Measurements from ENCODE around the gene GHRL. TPM values are rescaled to one million over a fixed set of nuclear protein-coding genes. Genes with fewer than 3 reads are reported as not detected.
A peak's percentile ranks its signal among the peaks of the same experiment; 100 is the strongest.

The GHRL gene
- total and polyA plus RNA-seq, 2 donors (not counting 3 experiments of a cell fraction or from before 2014, with no cell fraction given), result not detected

GRCh38 chr3:10317961-10318350 is 25.2 kb upstream of the GHRL start:
- TF ChIP-seq POLR2A (IDR thresholded peaks at IDR 0.05; ENCODE audit: low read depth, low read length), result no peak
- TF ChIP-seq MAX (IDR thresholded peaks at IDR 0.05; ENCODE audit: insufficient read depth, insufficient read length), result no peak
- no peak for TF ChIP-seq JUN (IDR thresholded peaks at IDR 0.05; ENCODE audit: borderline replicate concordance, insufficient read depth, insufficient read length, low read depth)
- no peak for TF ChIP-seq GATA2 (IDR thresholded peaks at IDR 0.05; ENCODE audit: insufficient read depth, insufficient read length, low read depth, low read length)
- no peaks in the 10 kb centered on the region for H3K27me3 ChIP-seq (ENCODE audit: control insufficient read depth in 2 of 2, insufficient read depth in 2 of 2, low read length in 2 of 2)
- intact Hi-C loops (cut with micrococcal nuclease), result no loop called here
- ChIA-PET CTCF (interaction anchor here (1.1 kb wide), 1 partner anchor 8 kb away, joined by 4 read pairs; no protein-coding TSS in a partner anchor), POLR2A (no interaction called here)
- H3K36me3 ChIP-seq (ENCODE audit: control insufficient read depth in 2 of 2, extremely low read depth in 1 of 2, insufficient read depth in 2 of 2, low read length in 2 of 2), result peaks cover 16 to 37% of the 10 kb centered on the region in 2 experiments
- H3K9ac ChIP-seq (replicated peaks; ENCODE audit: extremely low read depth, insufficient read depth, low read length), result no peak overlapping the region
- H3K27ac ChIP-seq (ENCODE audit: insufficient read depth, low read depth, low read length), result no peak overlapping the region
- FAIRE-seq (no peak), DNase-seq (ENCODE audit: low read depth, low spot score) (no peak)
- dilution Hi-C loops (cut with MboI; ENCODE audit: extremely low pct_ligation_motif_present, low sequenced_read_pairs), result no loop called here
- no TSS peak for BruUV-seq (replicated peaks)
- H3K4me1 ChIP-seq (ENCODE audit: control insufficient read depth, extremely low read depth, insufficient read depth, low read length), result peaks cover 31% of the 10 kb centered on the region
- no peaks in the 10 kb centered on the region for H4K20me1 ChIP-seq (replicated peaks; ENCODE audit: control insufficient read depth, extremely low read depth, insufficient read depth, low read length)
- H3K9me3 ChIP-seq (replicated peaks; ENCODE audit: control insufficient read depth, insufficient read depth, low read length), result no peaks in the 10 kb centered on the region
- H3K4me3 ChIP-seq (replicated peaks in 1 of 3; ENCODE audit: insufficient read depth in 1 of 3, low read depth in 1 of 3, low read length in 3 of 3), result no peak overlapping the region
- no peak overlapping the region for H2AFZ ChIP-seq (ENCODE audit: low read depth, low read length)
- no peak overlapping the region for H3K4me2 ChIP-seq (ENCODE audit: insufficient read depth, low read length)
- no peaks in the 10 kb centered on the region for H3K9me1 ChIP-seq (replicated peaks; ENCODE audit: control insufficient read depth, extremely low read depth, insufficient read depth, low read length)
- peaks cover 41% of the 10 kb centered on the region for H3K79me2 ChIP-seq (ENCODE audit: control insufficient read depth, insufficient read depth, low read length)

DNA sequence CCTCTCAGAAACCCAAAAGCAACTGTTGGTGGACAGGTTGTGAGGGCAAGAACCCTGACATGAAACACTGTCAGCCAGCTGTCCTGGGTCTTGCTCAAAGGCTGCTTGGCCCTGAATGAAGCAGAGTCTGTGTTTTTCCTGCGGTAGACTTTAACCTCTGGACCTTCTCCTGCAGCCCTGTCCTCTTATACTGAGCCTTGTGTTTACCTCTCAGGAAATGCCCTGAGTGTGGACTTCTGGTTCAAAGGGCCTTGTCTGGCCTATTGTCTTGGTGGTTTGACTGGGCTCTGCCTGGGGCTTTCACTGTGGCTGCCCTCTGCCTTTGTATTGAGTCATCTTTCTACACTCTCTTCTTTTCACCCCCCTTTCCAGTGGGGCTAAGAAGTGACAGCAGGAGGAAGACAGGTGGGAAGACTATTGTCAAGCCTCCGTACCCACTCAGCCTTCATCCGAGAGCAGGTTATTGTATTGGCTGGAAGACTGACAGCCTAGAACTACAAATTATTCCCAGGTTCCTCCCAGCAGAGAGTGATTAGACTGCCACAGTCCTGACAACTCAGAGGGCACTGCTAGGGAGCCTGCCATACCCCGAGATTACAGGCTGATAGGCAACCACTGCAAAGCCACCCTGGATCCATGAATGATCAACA is 24.7 kb upstream of the GHRL start:
- DNase-seq (ENCODE audit: low read depth, low spot score) (peak; percentile 37), FAIRE-seq (peak; percentile 63)
- no peak overlapping the region for H3K27ac ChIP-seq (ENCODE audit: insufficient read depth, low read depth, low read length)
- no peak overlapping the region for H2AFZ ChIP-seq (ENCODE audit: low read depth, low read length)
- no peaks in the 10 kb centered on the region for H3K9me3 ChIP-seq (replicated peaks; ENCODE audit: control insufficient read depth, insufficient read depth, low read length)
- intact Hi-C loops (cut with micrococcal nuclease) (no loop called here), dilution Hi-C loops (cut with MboI; ENCODE audit: extremely low pct_ligation_motif_present, low sequenced_read_pairs) (no loop called here)
- no peak overlapping the region for H3K4me2 ChIP-seq (ENCODE audit: insufficient read depth, low read length)
- H3K4me3 ChIP-seq (replicated peaks in 1 of 3; ENCODE audit: insufficient read depth in 1 of 3, low read depth in 1 of 3, low read length in 3 of 3), result no peak overlapping the region
- peaks cover 16 to 42% of the 10 kb centered on the region in 2 experiments for H3K36me3 ChIP-seq (ENCODE audit: control insufficient read depth in 2 of 2, extremely low read depth in 1 of 2, insufficient read depth in 2 of 2, low read length in 2 of 2)
- H3K4me1 ChIP-seq (ENCODE audit: control insufficient read depth, extremely low read depth, insufficient read depth, low read length), result peaks cover 36% of the 10 kb centered on the region
- POLR2A ChIA-PET, result no interaction called here
- TF ChIP-seq, protein P1, sequence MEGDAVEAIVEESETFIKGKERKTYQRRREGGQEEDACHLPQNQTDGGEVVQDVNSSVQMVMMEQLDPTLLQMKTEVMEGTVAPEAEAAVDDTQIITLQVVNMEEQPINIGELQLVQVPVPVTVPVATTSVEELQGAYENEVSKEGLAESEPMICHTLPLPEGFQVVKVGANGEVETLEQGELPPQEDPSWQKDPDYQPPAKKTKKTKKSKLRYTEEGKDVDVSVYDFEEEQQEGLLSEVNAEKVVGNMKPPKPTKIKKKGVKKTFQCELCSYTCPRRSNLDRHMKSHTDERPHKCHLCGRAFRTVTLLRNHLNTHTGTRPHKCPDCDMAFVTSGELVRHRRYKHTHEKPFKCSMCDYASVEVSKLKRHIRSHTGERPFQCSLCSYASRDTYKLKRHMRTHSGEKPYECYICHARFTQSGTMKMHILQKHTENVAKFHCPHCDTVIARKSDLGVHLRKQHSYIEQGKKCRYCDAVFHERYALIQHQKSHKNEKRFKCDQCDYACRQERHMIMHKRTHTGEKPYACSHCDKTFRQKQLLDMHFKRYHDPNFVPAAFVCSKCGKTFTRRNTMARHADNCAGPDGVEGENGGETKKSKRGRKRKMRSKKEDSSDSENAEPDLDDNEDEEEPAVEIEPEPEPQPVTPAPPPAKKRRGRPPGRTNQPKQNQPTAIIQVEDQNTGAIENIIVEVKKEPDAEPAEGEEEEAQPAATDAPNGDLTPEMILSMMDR (IDR thresholded peaks at IDR 0.05; ENCODE audit: extremely low read depth in 1 of 2, insufficient read depth in 1 of 2, low read depth in 1 of 2, low read length in 2 of 2), result no peak
- TF ChIP-seq JUN (IDR thresholded peaks at IDR 0.05; ENCODE audit: borderline replicate concordance, insufficient read depth, insufficient read length, low read depth), result no peak
- TF ChIP-seq POLR2AphosphoS5 (IDR thresholded peaks at IDR 0.05; ENCODE audit: insufficient read depth, low read depth, low read length), result no peak
- peak; percentile 40 for TF ChIP-seq FOS (IDR thresholded peaks at IDR 0.05; ENCODE audit: borderline replicate concordance, insufficient read depth, low read length)
- peaks cover 41% of the 10 kb centered on the region for H3K79me2 ChIP-seq (ENCODE audit: control insufficient read depth, insufficient read depth, low read length)
- no peaks in the 10 kb centered on the region for H4K20me1 ChIP-seq (replicated peaks; ENCODE audit: control insufficient read depth, extremely low read depth, insufficient read depth, low read length)
- H3K27me3 ChIP-seq (ENCODE audit: control insufficient read depth in 2 of 2, insufficient read depth in 2 of 2, low read length in 2 of 2), result no peaks in the 10 kb centered on the region
- no peaks in the 10 kb centered on the region for H3K9me1 ChIP-seq (replicated peaks; ENCODE audit: control insufficient read depth, extremely low read depth, insufficient read depth, low read length)
- BruUV-seq (replicated peaks), result no TSS peak
- no peak overlapping the region for H3K9ac ChIP-seq (replicated peaks; ENCODE audit: extremely low read depth, insufficient read depth, low read length)
- CTCF ChIA-PET, result no interaction called here

Measured in endothelial cell of umbilical vein (primary cell).